AG04449 (cell line): Measurements from ENCODE around the gene C9orf50.

Experiments used
- CTCF ChIA-PET: fragments of 350-600 bp; formaldehyde crosslinking; extraction: SDS; loops from one replicate; lab custom pipeline; 2021; ENCODE audit warnings: antibody characterized with exemption; lab: Yijun Ruan, JAX
- POLR2A ChIA-PET: fragments of 400-600, 350-600 bp; formaldehyde crosslinking; extraction: SDS; loops from one replicate; lab custom pipeline; 2020; ENCODE audit warnings: antibody characterized with exemption, inconsistent platforms; lab: Yijun Ruan, JAX
- DNase-seq: peaks from one replicate; pipeline ENCODE4 v3.0.0-alpha.2; 2010; ENCODE audit warnings: low read depth, low spot score
- H3K4me3 ChIP-seq: 2 replicates; pipeline ENCODE4 v1.5.1; 2011; ENCODE audit warnings: low read depth, mild to moderate bottlenecking, control low read depth, low read length
- TF ChIP-seq, protein P1 (sequence below): IDR thresholded peaks from one replicate; pipeline ENCODE4 v1.5.1; 2011; ENCODE audit warnings: mild to moderate bottlenecking, moderate library complexity, low read length, control low read depth, inconsistent platforms; ENCODE audit not compliant: insufficient read depth; ENCODE audit errors: missing control alignments

The C9orf50 gene

DNA sequence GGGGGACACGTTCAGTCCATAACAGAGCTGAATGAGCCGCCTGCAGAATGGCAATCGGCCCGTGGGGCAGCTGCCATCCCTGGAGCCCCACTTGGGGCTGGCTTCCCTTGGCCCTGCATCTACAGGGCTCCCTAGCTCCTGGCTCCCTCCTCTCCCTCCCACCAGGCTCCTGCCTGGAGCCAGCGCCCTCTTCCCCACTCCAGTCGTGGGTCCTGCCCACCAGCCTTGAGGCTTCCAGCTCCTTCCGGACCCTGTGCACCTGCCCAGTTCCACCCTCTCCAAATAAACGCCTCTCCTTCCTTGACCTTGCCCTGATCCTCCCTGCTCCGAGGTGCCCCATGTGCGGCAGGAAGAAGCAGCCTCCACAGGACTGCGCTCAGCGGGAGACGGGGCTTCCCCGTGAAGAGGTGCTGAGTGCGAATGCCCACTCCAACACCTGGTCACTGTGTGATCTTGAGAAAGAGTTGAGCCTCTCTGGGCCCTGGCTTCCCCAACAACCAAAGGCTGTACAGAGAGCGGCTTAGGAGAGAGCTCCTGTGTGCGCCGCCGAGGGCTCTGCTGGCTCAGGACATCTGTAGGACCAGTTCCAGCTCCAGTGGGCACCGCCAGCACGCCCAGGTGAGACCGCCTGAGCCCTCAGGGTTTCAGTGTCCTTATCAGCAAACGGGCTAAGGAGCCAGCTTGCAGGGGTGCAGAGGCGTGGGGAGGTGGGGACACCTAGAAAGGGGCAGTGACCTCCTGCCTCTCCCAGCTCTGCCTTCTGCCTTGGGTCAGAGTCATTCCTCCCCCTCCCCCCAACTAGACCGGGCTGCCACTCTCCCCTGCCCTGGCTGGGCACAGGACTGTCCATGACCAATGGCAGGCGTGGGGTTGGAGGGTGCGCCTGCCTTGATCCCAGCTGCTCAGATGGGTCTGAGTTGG is 12.1 kb downstream of the C9orf50 start:
- CTCF ChIA-PET, result interaction anchor here (0.7 to 6.1 kb wide), 14 partner anchors 15 to 615 kb away, joined by 3 to 89 read pairs (median 5); partner anchors contain the start of gene NTMT1
- POLR2A ChIA-PET, result interaction anchor here (0.7 to 4.0 kb wide), 11 partner anchors 34 to 469 kb away, joined by 3 to 17 read pairs (median 4); partner anchors contain the start of gene IER5L
- H3K4me3 ChIP-seq, result no peak overlapping the region
- no peak for DNase-seq
- TF ChIP-seq, protein P1, sequence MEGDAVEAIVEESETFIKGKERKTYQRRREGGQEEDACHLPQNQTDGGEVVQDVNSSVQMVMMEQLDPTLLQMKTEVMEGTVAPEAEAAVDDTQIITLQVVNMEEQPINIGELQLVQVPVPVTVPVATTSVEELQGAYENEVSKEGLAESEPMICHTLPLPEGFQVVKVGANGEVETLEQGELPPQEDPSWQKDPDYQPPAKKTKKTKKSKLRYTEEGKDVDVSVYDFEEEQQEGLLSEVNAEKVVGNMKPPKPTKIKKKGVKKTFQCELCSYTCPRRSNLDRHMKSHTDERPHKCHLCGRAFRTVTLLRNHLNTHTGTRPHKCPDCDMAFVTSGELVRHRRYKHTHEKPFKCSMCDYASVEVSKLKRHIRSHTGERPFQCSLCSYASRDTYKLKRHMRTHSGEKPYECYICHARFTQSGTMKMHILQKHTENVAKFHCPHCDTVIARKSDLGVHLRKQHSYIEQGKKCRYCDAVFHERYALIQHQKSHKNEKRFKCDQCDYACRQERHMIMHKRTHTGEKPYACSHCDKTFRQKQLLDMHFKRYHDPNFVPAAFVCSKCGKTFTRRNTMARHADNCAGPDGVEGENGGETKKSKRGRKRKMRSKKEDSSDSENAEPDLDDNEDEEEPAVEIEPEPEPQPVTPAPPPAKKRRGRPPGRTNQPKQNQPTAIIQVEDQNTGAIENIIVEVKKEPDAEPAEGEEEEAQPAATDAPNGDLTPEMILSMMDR, result no peak

DNA sequence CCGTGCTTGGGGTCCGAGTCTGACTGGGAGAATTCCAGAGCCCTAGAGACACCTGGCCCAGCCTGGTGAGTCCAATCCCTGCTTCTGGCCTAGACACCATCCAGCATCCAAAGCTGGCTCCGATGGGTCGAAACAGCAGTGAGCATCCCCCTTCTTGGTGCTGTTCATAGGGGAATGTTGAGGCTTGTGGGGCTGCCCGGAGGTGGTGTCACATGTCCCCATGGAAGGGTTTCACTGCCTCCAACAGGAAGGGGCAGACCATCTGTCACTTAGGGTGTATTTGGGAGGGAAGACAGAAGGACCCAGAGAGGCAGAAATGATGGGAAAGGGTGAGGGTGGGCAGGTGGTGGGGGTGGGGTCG is 13.9 kb downstream of the C9orf50 start:
- TF ChIP-seq, protein P1, result no peak
- ChIA-PET POLR2A (interaction anchor here (0.6 to 3.9 kb wide), 4 partner anchors 105 to 429 kb away, joined by 3 to 9 read pairs (median 6); partner anchors contain the start of gene IER5L), CTCF (interaction anchor here (0.6 to 6.1 kb wide), 7 partner anchors 14 to 475 kb away, joined by 3 to 89 read pairs (median 10); partner anchors contain the start of gene C9orf50)
- DNase-seq, result no peak
- no peak overlapping the region for H3K4me3 ChIP-seq

DNA sequence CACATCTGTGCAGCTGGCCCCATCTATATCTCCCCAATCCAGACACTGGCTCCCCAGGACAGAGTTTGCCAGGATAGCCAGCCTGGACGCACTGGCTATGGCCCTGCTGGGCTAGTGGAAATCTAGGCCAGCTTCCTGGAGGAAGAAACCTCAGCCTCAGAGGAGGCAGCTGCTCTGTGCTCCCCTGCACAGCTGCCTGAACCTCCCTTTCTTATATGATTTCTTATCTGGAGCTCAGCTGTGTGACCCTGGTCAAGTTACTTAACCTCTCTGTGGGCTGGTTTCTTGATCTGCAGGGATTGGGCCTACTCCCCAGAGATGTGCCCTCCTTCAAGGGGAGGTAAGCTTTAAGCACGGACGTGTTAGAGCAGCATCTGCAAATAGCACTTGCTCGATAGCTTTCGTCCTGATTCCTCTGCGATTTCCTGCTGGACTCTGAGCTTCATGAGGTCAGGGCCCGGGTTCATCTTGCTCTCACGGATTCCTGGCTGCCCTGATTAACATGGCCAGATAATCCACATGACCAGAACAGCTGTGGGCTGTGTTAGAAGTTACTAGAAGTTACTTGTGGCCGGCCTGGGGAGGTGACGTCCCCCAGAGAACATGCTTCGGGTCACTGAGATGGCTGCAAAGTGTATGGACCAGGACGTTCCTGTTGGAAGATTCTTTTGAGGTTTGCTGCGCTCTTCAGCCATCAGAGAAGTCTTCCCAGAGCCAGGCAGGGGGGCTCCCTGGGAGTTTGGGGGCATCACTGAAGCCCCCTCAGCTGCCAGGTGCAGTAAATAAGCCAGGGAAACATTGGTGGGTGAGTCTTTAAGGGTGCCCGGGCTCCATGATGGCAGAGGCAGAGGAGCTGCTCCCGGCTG is 14.5 kb downstream of the C9orf50 start:
- H3K4me3 ChIP-seq, result no peak overlapping the region
- DNase-seq, result no peak
- CTCF ChIA-PET, result interaction anchor here (0.6 to 6.1 kb wide), 11 partner anchors 10 to 481 kb away, joined by 3 to 89 read pairs (median 3); partner anchors contain the start of gene C9orf50
- TF ChIP-seq, protein P1, result no peak
- POLR2A ChIA-PET, result interaction anchor here (0.6 to 3.9 kb wide), 4 partner anchors 105 to 428 kb away, joined by 3 to 9 read pairs (median 6); partner anchors contain the start of gene IER5L

DNA sequence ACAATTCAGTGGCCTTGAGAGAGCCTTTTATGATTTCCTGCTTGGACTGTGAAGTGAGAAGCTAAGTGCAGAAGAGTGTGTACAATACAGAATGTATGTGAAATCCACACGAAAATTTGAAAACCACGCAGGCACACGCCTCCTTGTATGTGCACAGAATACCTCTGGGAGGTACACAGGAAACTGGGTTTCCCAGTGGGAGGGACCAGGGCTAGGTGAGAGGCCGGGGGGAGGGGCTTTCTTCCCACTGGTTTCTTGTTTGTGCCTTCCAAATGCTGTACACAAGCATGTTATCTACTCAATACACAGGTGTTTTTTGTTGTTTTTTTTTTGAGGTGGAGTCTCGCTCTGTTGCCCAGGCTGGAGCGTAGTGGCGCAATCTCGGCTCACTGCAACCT is 16.1 kb downstream of the C9orf50 start:
- ChIA-PET POLR2A (interaction anchor here (0.9 to 2.0 kb wide), 2 partner anchors 108 kb away, joined by 3 to 9 read pairs; no protein-coding TSS in a partner anchor), CTCF (interaction anchor here (1.2 to 6.1 kb wide), 4 partner anchors 16 to 473 kb away, joined by 3 to 89 read pairs (median 16); partner anchors contain the start of gene C9orf50)
- H3K4me3 ChIP-seq, result no peak overlapping the region
- TF ChIP-seq, protein P1, result no peak
- DNase-seq, result no peak

DNA sequence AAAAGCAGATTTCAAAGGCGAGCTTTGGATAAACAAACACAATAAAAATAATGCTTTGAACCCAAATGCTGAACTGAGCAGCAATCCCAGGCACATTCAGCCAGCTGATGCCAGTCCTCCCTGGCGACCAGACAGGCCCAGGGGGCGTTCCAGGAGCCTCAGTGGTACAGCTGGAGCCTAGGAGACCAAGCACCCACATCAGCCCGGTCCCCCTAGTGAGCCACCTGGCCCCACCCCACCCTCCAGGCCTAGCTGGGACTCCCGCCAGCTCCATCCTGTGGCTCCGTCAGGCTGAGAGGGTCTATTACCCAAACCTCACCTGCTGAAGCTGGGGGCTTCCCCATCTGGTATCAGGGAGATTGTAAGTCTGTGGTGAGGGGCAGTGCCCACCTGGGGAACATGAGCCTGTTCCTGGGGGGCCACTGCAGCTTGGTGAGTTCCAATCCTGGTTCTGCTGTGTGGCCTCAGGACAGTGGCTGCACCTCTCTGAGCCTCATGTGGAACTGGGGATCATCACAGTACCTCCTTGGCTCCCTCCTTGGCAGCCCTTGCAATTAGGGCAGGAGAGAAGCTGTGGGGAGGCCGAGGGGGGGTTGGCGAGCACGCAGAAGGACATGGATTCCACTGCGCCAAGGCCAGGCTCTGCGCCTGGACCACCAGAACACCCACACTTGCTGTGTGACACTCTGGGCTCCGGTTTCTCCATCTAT is 16.7 kb downstream of the C9orf50 start:
- DNase-seq, result no peak
- no peak overlapping the region for H3K4me3 ChIP-seq
- CTCF ChIA-PET, result interaction anchor here (1.2 to 6.1 kb wide), 4 partner anchors 17 to 472 kb away, joined by 3 to 89 read pairs (median 16); partner anchors contain the start of gene C9orf50
- TF ChIP-seq, protein P1, result no peak
- POLR2A ChIA-PET, result interaction anchor here (0.9 kb wide), 1 partner anchor 108 kb away, joined by 3 read pairs; no protein-coding TSS in a partner anchor
